Stimulated activated CD8-positive, alpha-beta memory T cell treated with anti-CD3 and anti-CD28 coated beads, Interleukin-15, amount 100 ng/mL, for 48 hours (primary cell): ENCODE data around the gene UPK1A.
"Not testable (repeated sequence)": the region's sequence is repeated elsewhere in the genome, so short reads cannot be mapped to it uniquely, and the experiment has no call there.

Experiments used
- DNase-seq, 2 donors: peaks; one replicate each; pipeline ENCODE4 v3.0.0-alpha.2; 2020; ENCODE audit warnings: low read depth in 2 of 2

UPK1A gene

GRCh38 chr19:35689836-35690235, 23.5 kb downstream of the UPK1A start:
- DNase-seq: no peak

- DNase-seq: not testable (repeated sequence)
Measured at GRCh38 chr19:35691106-35691505, 24.8 kb downstream of the UPK1A start.

DNA sequence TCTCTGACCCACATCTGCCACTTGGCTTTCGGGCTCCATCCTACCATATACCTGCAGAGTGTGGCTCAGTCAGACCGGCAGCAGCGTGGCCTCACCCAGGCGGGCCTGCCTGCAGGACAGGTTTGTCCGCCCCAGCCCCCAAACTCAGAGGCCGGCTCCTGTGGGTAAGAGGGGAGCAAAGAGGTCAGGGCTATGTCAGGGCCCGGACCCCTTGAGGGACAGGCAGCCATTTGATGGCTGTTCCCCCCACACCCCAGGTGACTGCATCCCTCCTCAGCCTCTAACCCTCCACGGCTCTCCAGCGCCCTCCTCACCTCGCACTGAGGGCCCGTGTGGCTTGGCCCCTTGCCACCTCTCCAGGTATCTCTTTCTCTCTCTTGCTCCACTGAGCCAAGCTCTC, 25.7 kb downstream of the UPK1A start:
- DNase-seq: no peak

- DNase-seq: no peak
Measured at GRCh38 chr19:35693422-35693821, 27.1 kb downstream of the UPK1A start.

- peak; percentile 79 to 80 for DNase-seq
Measured at GRCh38 chr19:35693835-35694599, 27.7 kb downstream of the UPK1A start.

DNA sequence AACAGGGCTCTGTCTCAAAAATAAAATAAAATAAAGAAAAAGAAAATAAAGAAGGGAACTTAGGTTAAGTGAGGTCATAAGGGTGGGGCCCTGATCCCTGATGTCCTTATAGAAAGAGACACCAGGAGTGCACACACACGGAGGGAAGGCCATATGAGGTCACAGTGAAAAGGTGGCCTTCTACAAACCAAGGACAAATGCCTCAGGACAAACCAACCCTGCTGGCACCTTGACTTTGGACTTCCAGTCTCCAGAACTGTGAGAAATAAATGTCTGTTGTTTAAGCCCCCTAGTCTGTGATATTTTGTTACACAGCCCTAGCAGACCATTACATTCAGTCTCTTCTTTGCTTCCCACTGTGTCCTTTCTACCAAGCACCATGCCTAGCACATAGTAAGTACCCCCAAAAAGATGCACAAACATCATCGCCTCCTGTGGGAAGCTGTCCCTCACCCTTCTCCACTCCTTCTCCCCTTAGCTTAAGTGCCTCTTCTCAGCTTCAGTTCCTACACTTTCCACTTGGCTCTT, 29.6 kb downstream of the UPK1A start:
- no peak for DNase-seq

- no peak for DNase-seq
Measured at GRCh38 chr19:35696835-35697234, 30.5 kb downstream of the UPK1A start.

DNA sequence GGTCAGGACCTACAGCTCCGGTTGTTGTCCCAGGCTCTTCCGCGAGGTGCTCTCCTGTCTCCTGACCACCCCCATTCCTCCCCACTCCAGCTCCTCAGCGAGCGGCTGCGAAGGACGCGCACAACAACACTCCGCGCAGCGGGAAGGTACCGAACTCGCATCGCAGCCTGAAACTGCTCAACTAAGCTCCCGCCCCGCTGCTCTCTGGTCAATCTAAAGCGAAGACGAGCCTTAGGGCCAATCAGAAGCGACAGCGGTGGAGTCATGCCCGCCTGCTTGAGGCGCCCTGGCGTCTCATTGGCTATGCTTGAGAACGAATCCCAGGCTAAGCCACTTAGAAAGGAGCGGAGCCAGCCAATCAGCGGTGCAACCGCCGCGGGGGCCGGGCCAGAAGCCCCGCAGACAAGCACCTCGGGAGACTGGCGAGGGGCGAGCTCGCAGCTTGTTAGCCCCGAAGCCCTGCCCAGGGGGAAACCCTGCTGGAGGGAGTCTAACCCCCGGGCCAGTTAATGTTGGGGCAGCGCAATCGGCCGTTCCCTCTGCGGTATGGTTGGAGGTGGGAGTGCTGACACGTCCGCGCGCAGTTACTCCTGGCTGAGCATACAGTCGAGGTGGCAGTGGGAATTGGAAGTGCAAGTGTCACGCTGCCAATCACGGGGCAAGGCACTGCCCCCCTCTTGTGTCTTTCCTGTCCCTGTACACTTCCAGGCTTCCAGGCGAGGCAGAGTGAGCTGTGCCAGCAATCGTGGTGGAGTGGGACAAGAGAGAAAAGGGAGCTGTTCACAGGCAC, 36.1 kb downstream of the UPK1A start:
- peak; percentile 92 to 93 for DNase-seq

- DNase-seq: no peak
Measured at GRCh38 chr19:35703343-35703742, 37.0 kb downstream of the UPK1A start.

- no peak for DNase-seq
Measured at GRCh38 chr19:35704218-35704617, 37.9 kb downstream of the UPK1A start, which contains the start of gene ZBTB32. Gene ZBTB32, plus strand, starts transcription at chr19:35704558. Its CDS starts 10,069 bp downstream, at chr19:35714627.

GRCh38 chr19:35708391-35708790, 42.1 kb downstream of the UPK1A start:
- no peak for DNase-seq

- peak; percentile 74 to 76 for DNase-seq
Measured at GRCh38 chr19:35710784-35711723, 44.7 kb downstream of the UPK1A start.

- peak; percentile 86 to 89 for DNase-seq
Measured at GRCh38 chr19:35712567-35713505, 46.5 kb downstream of the UPK1A start.

DNA sequence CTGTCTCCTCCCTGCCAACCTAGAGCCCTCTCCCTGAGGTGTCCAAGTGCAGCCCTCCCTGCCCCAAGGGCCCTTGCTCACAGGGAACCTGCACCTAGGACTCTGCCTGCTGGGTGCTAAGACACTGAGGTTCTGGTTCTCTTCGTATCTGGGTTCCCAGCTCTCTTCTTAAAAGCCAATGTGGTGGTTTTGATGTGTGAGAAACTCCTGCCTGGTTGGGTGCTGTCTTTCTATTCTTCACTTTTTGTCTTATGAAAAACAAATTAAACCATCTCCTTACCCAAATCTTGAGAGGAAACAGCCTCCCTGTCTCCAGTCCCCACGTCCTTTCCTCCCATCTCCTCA, 47.2 kb downstream of the UPK1A start:
- no peak for DNase-seq

- DNase-seq: no peak
Measured at GRCh38 chr19:35713904-35714495, 47.7 kb downstream of the UPK1A start.

DNA sequence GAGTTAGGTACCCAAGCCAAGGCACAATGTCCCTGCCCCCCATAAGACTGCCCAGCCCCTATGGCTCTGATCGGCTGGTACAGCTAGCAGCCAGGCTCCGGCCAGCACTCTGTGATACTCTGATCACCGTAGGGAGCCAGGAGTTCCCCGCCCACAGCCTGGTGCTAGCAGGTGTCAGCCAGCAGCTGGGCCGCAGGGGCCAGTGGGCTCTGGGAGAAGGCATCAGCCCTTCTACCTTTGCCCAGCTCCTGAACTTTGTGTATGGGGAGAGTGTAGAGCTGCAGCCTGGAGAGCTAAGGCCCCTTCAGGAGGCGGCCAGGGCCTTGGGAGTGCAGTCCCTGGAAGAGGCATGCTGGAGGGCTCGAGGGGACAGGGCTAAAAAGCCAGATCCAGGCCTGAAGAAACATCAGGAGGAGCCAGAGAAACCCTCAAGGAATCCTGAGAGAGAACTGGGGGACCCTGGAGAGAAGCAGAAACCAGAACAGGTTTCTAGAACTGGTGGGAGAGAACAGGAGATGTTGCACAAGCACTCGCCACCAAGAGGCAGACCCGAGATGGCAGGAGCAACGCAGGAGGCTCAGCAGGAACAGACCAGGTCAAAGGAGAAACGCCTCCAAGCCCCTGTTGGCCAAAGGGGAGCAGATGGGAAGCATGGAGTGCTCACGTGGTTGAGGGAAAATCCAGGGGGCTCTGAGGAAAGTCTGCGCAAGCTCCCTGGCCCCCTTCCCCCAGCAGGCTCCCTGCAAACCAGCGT, 48.5 kb downstream of the UPK1A start:
- DNase-seq: no peak

- DNase-seq: no peak
Measured at GRCh38 chr19:35715355-35715809, 49.1 kb downstream of the UPK1A start.

DNA sequence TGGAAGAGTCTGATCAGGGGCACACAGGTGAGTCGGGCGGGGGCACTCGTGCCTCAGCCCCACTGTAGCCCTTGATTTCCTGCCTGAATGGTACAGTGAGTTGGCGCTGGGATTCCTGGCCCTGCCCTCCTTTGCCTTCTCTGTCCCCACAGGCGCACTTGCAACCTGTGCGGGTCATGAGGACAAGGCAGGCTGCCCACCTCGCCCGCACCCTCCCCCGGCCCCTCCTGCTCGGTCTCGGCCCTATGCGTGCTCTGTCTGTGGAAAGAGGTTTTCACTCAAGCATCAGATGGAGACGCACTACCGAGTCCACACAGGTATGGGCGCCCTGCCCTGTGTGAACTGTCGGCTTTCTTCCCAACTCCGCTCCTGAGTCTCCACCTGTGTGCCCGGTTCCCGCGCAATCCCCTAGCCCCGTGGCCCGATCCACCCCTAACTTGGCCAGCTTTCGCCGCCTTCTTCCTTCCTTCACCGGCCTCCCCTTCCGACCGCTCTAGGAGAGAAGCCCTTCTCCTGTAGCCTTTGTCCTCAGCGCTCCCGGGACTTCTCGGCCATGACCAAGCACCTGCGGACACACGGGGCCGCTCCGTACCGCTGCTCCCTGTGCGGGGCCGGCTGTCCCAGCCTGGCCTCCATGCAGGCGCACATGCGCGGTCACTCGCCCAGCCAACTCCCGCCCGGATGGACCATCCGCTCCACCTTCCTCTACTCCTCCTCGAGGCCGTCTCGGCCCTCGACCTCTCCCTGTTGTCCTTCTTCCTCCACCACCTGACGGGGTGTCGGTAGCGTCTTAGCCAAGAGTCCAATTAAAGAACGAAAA, 49.9 kb downstream of the UPK1A start:
- no peak for DNase-seq
